H1 (cell line): ENCODE data around the gene CACNG4. TPM values are rescaled to one million over a fixed set of nuclear protein-coding genes. Genes with fewer than 3 reads are reported as not detected.

ENCODE experiments used
- TEAD4 ChIP-seq: IDR thresholded peaks from 2 replicates; pipeline ENCODE4 v1.6.1; 2012; ENCODE audit warnings: low read depth, low read length, inconsistent platforms, mixed read lengths
- polyA plus RNA-seq, 7 experiments: library from polyadenylated mRNA; depleted of rRNA in 3 of 7; stranded (reverse) in 5 of 7; unstranded in 2 of 7; fragments of >200 nt in 5 of 7; fragments of 200-250 nt in 2 of 7; gene quantifications; 1 replicate in 5 of 7; 2 replicates in 1 of 7; 4 replicates in 1 of 7; pipeline versions ENCODE4 v1.2.1 to v1.2.3, GENCODE V29; 2011 to 2013; ENCODE audit warnings: missing spikeins in 2 of 7, mixed read lengths in 2 of 7
- total RNA-seq: library from RNA; stranded (reverse); fragmentation: NEBNext Ultra II Directional; extraction: Animal tissue kit (Norgen Biotek cat#: 25700); gene quantifications from 2 replicates; pipeline ENCODE4 v1.2.1, GENCODE V29; 2021

The CACNG4 gene
- total and polyA plus RNA-seq, 2 of the 8 experiments (the other 6 are each of a cell fraction or from before 2014, with no cell fraction given) = 3.6 to 5.6 TPM

DNA sequence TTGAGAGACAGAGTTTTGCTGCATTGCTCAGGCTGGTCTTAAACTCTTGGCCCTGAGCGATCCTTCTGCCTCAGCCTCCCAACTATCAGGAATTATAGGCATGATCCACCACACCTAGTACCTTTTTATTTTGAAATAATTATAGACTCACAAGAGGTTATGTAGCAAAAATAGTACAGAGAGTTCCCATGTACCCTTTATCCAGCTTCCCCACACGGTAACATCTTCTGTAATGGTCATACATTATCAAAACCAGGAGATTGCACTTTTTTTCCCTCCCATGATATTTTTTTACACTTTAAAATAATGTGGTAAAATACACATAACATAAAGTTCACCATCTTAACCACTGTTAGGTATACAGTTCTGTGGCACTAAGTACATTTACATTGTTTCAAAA, 28.8 kb upstream of the CACNG4 start (continued):
- TF ChIP-seq TEAD4 = no peak
